Gastrocnemius medialis (tissue), 4 donors: ENCODE measurements around the gene OTOP2. TPM values are rescaled to one million over a fixed set of nuclear protein-coding genes. Genes with fewer than 3 reads are reported as not detected.

Source experiments
- ATAC-seq, 2 donors: fragments of 150-250 bp; one replicate each; pipeline ENCODE4 v1.9.1; 2016
- DNase-seq, 2 donors: peaks; one replicate each; pipeline ENCODE4 v3.0.0-alpha.2; 2019
- H3K27ac ChIP-seq, 4 donors: fragments of 200-600 bp; sonication (generic); 1 replicate in 1 of 4; 2 replicates in 3 of 4; pipeline ENCODE4 v1.5.1; 2016 to 2018; ENCODE audit warnings: mild to moderate bottlenecking in 2 of 4, moderate library complexity in 1 of 4
- H3K27me3 ChIP-seq, 3 donors: fragments of 200-600 bp; sonication (generic) in 2 of 3; 1 replicate in 1 of 3; 2 replicates in 2 of 3; pipeline versions ENCODE4 v1.5.1 to v1.6.0; 2016 to 2019; ENCODE audit warnings: mild to moderate bottlenecking in 1 of 3, moderate library complexity in 1 of 3
- H3K36me3 ChIP-seq, 2 donors: fragments of 200-600 bp; sonication (generic) in 1 of 2; one replicate each; pipeline ENCODE4 v1.5.1; 2017 to 2018
- H3K4me1 ChIP-seq, 2 donors: fragments of 200-600 bp; sonication (generic) in 1 of 2; one replicate each; pipeline ENCODE4 v1.5.1; 2016 to 2017; ENCODE audit warnings: mild to moderate bottlenecking in 2 of 2
- H3K4me3 ChIP-seq, 4 donors: fragments of 200-600 bp; sonication (generic) in 3 of 4; 1 replicate in 1 of 4; 2 replicates in 3 of 4; pipeline ENCODE4 v1.5.1; 2016 to 2019; ENCODE audit warnings: mild to moderate bottlenecking in 2 of 4
- H3K9me3 ChIP-seq, 3 donors: fragments of 200-600 bp; sonication (generic) in 2 of 3; 1 replicate in 1 of 3; 2 replicates in 2 of 3; pipeline ENCODE4 v1.5.1; 2016 to 2019
- POLR2A ChIP-seq, 2 donors: fragments of 450-650 bp; IDR thresholded peaks; one replicate each; pipeline ENCODE4 v1.6.1; 2017; ENCODE audit warnings: antibody characterized with exemption in 2 of 2, mild to moderate bottlenecking in 2 of 2, moderate library complexity in 2 of 2
- in situ Hi-C, 4 donors: fragments of 200-750 bp; cut with MboI; loops; one replicate each; pipeline versions ENCODE4 v1.15.0 to v1.8.0; 2017; ENCODE audit warnings: low sequenced_read_pairs in 4 of 4
- intact Hi-C: fragments of 100-400 bp; cut with DNase I; formaldehyde crosslinking; loops from one replicate; pipeline ENCODE4 v1.15.1; 2023; ENCODE audit warnings: low total_unique reads
- total RNA-seq, 4 donors: library from RNA; depleted of rRNA; stranded (reverse); fragments of >200 nt; gene quantifications; one replicate each; pipeline versions ENCODE4 v1.1.0 to v1.2.3, GENCODE V29; 2016
- TF ChIP-seq, protein P1 (sequence below), 5 experiments: fragments of 450-650 bp in 3 of 5; fragments of 200-600 bp in 2 of 5; sonication (generic) in 2 of 5; IDR thresholded peaks in 4 of 5; conservative IDR thresholded peaks in 1 of 5; 1 replicate in 4 of 5; 2 replicates in 1 of 5; pipeline ENCODE4 v1.5.1; 2016 to 2019; ENCODE audit warnings: antibody characterized with exemption in 5 of 5, mild to moderate bottlenecking in 3 of 5, moderate library complexity in 3 of 5

OTOP2 gene
- total RNA-seq, 4 donors from 2014 or later: 0.19 TPM; not detected in 3

GRCh38 chr17:74950207-74950606 is 26.1 kb downstream of the OTOP2 start:
- in situ Hi-C loops: loop anchor here in 1 of 4 donors (25.0 kb wide), 1 partner anchor 237 kb away; the partner anchor contains the start of gene SUMO2
- ATAC-seq: no peak
- Histone ChIP-seq H3K27ac (no peak overlapping the region), H3K27me3 (peaks cover 0 to 6% (median 2%) of the 10 kb centered on the region in 3 donors), H3K4me3 (no peak overlapping the region), H3K9me3 (no peaks in the 10 kb centered on the region), H3K4me1 (no peaks in the 10 kb centered on the region), H3K36me3 (no peaks in the 10 kb centered on the region)
- no peak for DNase-seq
- TF ChIP-seq POLR2A (IDR thresholded peaks at IDR 0.05): no peak
- TF ChIP-seq, protein P1, sequence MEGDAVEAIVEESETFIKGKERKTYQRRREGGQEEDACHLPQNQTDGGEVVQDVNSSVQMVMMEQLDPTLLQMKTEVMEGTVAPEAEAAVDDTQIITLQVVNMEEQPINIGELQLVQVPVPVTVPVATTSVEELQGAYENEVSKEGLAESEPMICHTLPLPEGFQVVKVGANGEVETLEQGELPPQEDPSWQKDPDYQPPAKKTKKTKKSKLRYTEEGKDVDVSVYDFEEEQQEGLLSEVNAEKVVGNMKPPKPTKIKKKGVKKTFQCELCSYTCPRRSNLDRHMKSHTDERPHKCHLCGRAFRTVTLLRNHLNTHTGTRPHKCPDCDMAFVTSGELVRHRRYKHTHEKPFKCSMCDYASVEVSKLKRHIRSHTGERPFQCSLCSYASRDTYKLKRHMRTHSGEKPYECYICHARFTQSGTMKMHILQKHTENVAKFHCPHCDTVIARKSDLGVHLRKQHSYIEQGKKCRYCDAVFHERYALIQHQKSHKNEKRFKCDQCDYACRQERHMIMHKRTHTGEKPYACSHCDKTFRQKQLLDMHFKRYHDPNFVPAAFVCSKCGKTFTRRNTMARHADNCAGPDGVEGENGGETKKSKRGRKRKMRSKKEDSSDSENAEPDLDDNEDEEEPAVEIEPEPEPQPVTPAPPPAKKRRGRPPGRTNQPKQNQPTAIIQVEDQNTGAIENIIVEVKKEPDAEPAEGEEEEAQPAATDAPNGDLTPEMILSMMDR (IDR thresholded peaks at IDR 0.05 in 4 of 5, conservative IDR thresholded peaks at IDR 0.05 in 1 of 5): no peak
- intact Hi-C loops: loop anchor here (10.0 kb wide), 1 partner anchor 205 kb away; the partner anchor contains the start of gene NHERF1

DNA sequence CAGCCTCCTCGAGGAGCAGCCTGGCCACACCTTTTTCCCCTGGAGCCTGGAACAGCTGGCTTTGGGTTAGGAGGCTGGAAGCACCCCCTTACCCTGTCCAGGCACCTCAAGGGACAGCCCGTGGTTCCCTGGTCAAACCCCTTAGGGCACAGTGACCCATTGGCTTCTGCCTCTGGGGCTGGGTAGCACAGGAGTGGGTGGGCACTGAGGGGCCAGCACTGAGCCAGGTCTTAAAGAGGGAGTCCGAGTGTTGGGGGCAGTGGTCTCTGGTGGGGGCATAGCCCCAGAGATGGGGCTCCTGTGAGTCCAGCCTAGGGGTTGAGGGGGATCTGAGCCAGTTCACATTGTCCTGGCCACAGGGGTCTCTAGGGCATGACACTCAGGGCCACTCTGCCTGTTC is 27.0 kb downstream of the OTOP2 start:
- ATAC-seq (no peak), DNase-seq (no peak)
- Histone ChIP-seq H3K4me1 (no peaks in the 10 kb centered on the region), H3K4me3 (no peak overlapping the region), H3K36me3 (no peaks in the 10 kb centered on the region), H3K27ac (no peak overlapping the region), H3K27me3 (peaks cover 0 to 6% (median 2%) of the 10 kb centered on the region in 3 donors), H3K9me3 (no peaks in the 10 kb centered on the region)
- intact Hi-C loops (loop anchor here (10.0 kb wide), 1 partner anchor 206 kb away; the partner anchor contains the start of gene NHERF1), in situ Hi-C loops (loop anchor here in 1 of 4 donors (25.0 kb wide), 1 partner anchor 236 kb away; the partner anchor contains the start of gene SUMO2)
- TF ChIP-seq POLR2A (IDR thresholded peaks at IDR 0.05): no peak
- TF ChIP-seq, protein P1 (IDR thresholded peaks at IDR 0.05 in 4 of 5, conservative IDR thresholded peaks at IDR 0.05 in 1 of 5): no peak

GRCh38 chr17:74951680-74952421 is 27.8 kb downstream of the OTOP2 start:
- TF ChIP-seq, protein P1 (IDR thresholded peaks at IDR 0.05 in 4 of 5, conservative IDR thresholded peaks at IDR 0.05 in 1 of 5): no peak
- no peak for TF ChIP-seq POLR2A (IDR thresholded peaks at IDR 0.05)
- no peak for ATAC-seq
- H3K4me1 ChIP-seq: no peaks in the 10 kb centered on the region
- H3K9me3 ChIP-seq: no peaks in the 10 kb centered on the region
- H3K27ac ChIP-seq: no peak overlapping the region
- H3K27me3 ChIP-seq: peaks cover 0 to 6% (median 0%) of the 10 kb centered on the region in 3 donors
- DNase-seq: no peak
- in situ Hi-C loops: loop anchor here in 1 of 4 donors (25.0 kb wide), 1 partner anchor 235 kb away; the partner anchor contains the start of gene SUMO2
- H3K36me3 ChIP-seq: no peaks in the 10 kb centered on the region
- H3K4me3 ChIP-seq: no peak overlapping the region
- intact Hi-C loops: loop anchor here (10.0 kb wide), 1 partner anchor 207 kb away; the partner anchor contains the start of gene NHERF1

DNA sequence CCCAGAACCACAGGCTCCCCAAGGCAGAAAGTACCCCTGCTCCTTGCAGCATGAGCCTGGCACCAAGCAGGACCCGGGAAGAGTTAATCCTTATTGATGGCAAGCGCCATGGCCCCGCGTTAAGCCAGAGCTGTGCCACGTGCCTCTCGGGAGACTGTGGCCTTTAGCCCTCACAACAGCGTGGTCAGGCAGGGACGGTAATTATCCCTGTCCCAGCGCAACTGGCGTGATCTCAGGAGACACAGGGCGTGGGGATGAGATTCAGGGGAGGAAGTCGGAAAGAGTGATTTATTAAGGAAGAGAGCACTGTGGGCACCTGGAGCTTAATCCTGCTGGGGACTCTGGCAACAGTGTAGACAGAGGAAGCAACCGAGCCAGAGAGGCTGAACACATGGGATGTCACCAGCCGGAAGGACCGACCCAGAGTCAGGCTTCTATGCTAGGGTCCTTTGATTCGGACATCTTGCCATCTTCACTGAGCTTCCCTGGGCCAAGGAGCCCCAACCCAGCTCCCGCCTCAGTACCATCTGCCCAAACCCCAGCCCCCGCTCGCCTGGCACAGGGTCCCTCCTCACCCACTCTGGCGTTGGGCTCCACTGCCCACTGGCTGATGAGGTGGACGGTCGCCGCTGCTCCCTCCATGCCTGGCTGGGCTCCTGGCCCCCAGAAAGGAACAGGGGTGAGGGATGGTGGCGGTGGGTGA is 28.5 kb downstream of the OTOP2 start:
- H3K4me3 ChIP-seq: no peak overlapping the region
- no peaks in the 10 kb centered on the region for H3K36me3 ChIP-seq
- in situ Hi-C loops (loop anchor here in 1 of 4 donors (25.0 kb wide), 1 partner anchor 235 kb away; the partner anchor contains the start of gene SUMO2), intact Hi-C loops (loop anchor here (10.0 kb wide), 1 partner anchor 208 kb away; the partner anchor contains the start of gene NHERF1)
- no peak for DNase-seq
- no peaks in the 10 kb centered on the region for H3K9me3 ChIP-seq
- TF ChIP-seq POLR2A (IDR thresholded peaks at IDR 0.05): no peak
- TF ChIP-seq, protein P1 (IDR thresholded peaks at IDR 0.05 in 4 of 5, conservative IDR thresholded peaks at IDR 0.05 in 1 of 5): no peak
- H3K27ac ChIP-seq: no peak overlapping the region
- no peaks in the 10 kb centered on the region for H3K4me1 ChIP-seq
- ATAC-seq: no peak
- H3K27me3 ChIP-seq: peaks cover 0 to 6% (median 0%) of the 10 kb centered on the region in 3 donors
